Activated CD4-positive, alpha-beta memory T cell treated with anti-CD3 and anti-CD28 coated beads for 36 hours (primary cell): ENCODE data around the gene IFNAR1. TPM values are rescaled to one million over a fixed set of nuclear protein-coding genes. Genes with fewer than 3 reads are reported as not detected.

ENCODE experiments used
- CTCF ChIA-PET: fragments of 350-600 bp; sonication (Branson Sonifier 250); formaldehyde crosslinking; loops from one replicate; lab custom pipeline; 2021; ENCODE audit warnings: antibody characterized with exemption, inconsistent platforms; lab: Charles Lee
- POLR2A ChIA-PET: fragments of 350-600 bp; sonication (Branson Sonifier 250); formaldehyde crosslinking; loops from one replicate; lab custom pipeline; 2021; ENCODE audit warnings: antibody characterized with exemption; lab: Charles Lee
- DNase-seq: peaks from one replicate; pipeline ENCODE4 v3.0.0-alpha.2; 2020
- H3K27ac Mint-ChIP-seq: one replicate; pipeline ENCODE4 v1.8.0; 2021; ENCODE audit warnings: mixed read lengths
- H3K27me3 Mint-ChIP-seq: one replicate; pipeline ENCODE4 v1.8.0; 2021; ENCODE audit warnings: mixed read lengths
- H3K36me3 Mint-ChIP-seq: one replicate; pipeline ENCODE4 v1.8.0; 2021; ENCODE audit warnings: mixed read lengths
- H3K4me1 Mint-ChIP-seq: one replicate; pipeline ENCODE4 v1.8.0; 2021; ENCODE audit warnings: low read depth, mixed read lengths
- H3K4me3 Mint-ChIP-seq: one replicate; pipeline ENCODE4 v1.8.0; 2021; ENCODE audit warnings: mild to moderate bottlenecking, mixed read lengths
- H3K9me3 Mint-ChIP-seq: one replicate; pipeline ENCODE4 v1.8.0; 2021; ENCODE audit warnings: mixed read lengths
- intact Hi-C: fragments of 100-400 bp; cut with micrococcal nuclease; formaldehyde crosslinking; loops from one replicate; pipeline ENCODE4 v1.15.1; 2023
- total RNA-seq, 2 experiments: library from RNA; stranded (reverse); gene quantifications; one replicate each; pipeline ENCODE4 v1.2.3, GENCODE V29; 2021

IFNAR1 gene
- 10 to 100 TPM; 28.0 to 32.0 TPM for total RNA-seq

DNA sequence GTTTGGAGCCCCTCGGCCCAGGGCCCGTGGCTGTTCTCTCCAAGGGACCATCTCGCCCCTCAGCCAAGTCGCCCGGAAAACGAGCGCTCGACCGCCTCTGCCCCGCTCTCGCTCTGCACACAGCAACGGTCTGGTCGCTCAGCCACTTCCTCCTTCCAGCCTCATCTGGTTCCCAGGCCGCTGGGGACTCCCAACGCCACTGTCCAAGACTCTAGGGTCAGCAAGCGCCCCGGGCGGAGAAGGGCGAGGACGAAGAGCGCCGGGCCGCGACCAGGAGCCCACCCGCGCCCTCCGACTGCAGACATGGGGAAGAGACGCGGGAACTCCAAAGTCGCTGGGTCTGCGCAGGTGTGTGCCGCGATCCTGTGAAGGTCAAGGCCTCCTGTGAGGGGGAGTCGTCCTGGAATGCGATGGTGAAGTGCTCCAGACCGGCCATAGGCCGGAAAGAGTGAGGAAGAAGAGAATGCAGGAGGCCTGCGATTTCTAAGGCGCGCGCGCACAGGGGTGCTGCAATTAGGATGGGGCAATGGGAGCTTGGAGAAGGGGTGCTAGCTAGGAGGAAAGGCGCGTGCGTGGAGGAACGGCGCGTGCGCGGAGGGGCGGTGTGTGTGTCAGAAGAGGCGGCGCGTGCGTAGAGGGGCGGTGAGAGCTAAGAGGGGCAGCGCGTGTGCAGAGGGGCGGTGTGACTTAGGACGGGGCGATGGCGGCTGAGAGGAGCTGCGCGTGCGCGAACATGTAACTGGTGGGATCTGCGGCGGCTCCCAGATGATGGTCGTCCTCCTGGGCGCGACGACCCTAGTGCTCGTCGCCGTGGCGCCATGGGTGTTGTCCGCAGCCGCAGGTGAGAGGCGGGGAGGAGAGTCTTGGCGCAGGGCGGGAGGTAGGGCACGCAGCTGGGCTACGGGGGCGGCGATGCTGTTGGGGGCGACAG lies at the start of gene IFNAR1:
TSS of gene IFNAR1 (plus strand) at position 680 of the 931 bp plus-strand sequence. CDS start at position 766, 86 bp downstream.
- Mint-ChIP-seq H3K27ac (no peak within 1 kb of the TSS), H3K4me1 (peaks cover 26% of the 10 kb centered on the region), H3K9me3 (no peaks in the 10 kb centered on the region), H3K4me3 (no peak within 1 kb of the TSS), H3K27me3 (no peaks in the 10 kb centered on the region), H3K36me3 (no peaks in the 10 kb centered on the region)
- POLR2A ChIA-PET = interaction anchor here (0.7 to 2.0 kb wide), 14 partner anchors 23 to 155 kb away, joined by 3 to 9 read pairs (median 4); partner anchors contain the start of genes IL10RB and TMEM50B
- DNase-seq = peak; percentile 99
- intact Hi-C loops = loop anchor here (1.0 to 5.0 kb wide), 6 partner anchors 38 to 218 kb away; partner anchors contain the start of genes GART, SON and TMEM50B
- CTCF ChIA-PET = interaction anchor here (0.7 to 1.6 kb wide), 11 partner anchors 10 to 281 kb away, joined by 3 to 16 read pairs (median 4); no protein-coding TSS in a partner anchor

DNA sequence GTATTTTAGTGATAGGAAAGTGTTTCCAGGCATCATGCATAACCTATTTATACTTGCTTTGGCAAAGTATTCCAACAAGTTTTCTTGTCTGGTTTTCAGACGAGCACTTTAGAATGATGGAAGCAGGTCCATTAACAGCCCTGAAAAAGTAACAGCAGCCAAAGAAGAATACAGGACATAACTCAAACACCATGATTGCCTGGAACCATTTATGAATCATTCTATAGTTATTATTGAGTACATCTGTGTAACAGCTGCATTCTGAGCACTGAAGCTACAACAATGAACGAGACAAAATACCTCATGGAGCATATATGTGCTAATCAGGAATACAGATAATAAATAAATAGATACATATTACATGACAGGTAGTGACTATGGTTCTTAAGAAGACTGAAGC lies 46.0 kb upstream of the IFNAR1 start:
- intact Hi-C loops = no loop called here
- Mint-ChIP-seq H3K27ac (no peak overlapping the region), H3K4me3 (no peak overlapping the region), H3K9me3 (peaks cover 3% of the 10 kb centered on the region), H3K4me1 (peaks cover 2% of the 10 kb centered on the region), H3K27me3 (no peaks in the 10 kb centered on the region), H3K36me3 (peaks cover 49% of the 10 kb centered on the region)
- no peak for DNase-seq
- ChIA-PET POLR2A (no interaction called here), CTCF (interaction anchor here (0.7 to 1.5 kb wide), 2 partner anchors 81 to 338 kb away, joined by 4 to 5 read pairs; no protein-coding TSS in a partner anchor)

DNA sequence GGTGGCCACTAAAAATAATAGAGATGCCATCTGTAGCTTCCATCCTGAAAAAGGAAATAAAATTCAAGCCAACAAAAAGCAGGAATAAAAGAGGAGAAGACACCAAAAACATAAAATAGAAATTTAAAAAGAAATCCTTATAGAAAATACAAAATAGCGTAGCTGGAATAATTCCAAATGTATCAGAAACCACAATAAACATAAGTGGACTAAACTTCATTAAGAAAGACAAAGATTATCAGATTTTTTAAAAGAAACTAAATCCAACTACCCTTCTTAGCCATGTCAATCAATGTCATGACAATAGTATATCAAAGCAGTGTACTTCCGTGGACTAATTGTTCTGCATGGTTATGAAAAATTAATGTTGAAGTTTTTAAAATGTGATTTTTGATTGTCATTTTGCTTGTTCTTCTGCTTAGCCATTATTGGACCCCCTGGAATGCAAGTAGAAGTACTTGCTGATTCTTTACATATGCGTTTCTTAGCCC lies 45.4 kb upstream of the IFNAR1 start:
- Mint-ChIP-seq H3K27ac (no peak overlapping the region), H3K4me1 (no peaks in the 10 kb centered on the region), H3K9me3 (peaks cover 3% of the 10 kb centered on the region), H3K4me3 (no peak overlapping the region), H3K36me3 (peaks cover 52% of the 10 kb centered on the region), H3K27me3 (no peaks in the 10 kb centered on the region)
- POLR2A ChIA-PET = no interaction called here
- CTCF ChIA-PET = interaction anchor here (0.5 to 1.5 kb wide), 2 partner anchors 11 to 82 kb away, joined by 3 to 5 read pairs; no protein-coding TSS in a partner anchor
- intact Hi-C loops = no loop called here
- DNase-seq = no peak

DNA sequence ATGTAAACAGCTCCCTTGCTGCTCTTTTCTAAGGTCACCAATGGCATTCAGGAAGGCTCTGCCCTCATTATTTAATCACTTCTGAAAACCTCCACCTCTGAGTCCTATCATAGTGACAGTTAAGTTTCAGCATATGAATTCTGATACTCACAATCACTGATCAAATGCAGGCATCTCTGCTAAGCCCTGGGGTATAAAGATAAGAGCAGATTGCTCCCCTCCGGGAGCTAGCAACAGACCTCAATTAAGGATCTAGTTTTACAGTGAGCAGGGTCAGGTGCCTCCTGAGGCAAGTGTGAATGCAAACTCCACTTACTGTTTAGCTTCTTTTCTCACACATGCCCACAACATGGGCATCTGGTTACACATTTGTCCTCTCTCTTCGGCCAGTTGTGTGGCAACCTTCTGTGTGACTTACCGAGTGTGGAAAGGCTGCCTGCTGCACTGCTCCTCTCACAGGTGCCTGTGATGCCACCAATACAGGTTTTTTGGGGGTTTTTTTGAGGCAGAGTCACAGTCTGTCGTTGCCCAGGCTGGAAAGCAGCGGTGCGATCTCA lies 43.6 kb upstream of the IFNAR1 start:
- ChIA-PET POLR2A (no interaction called here), CTCF (no interaction called here)
- peaks cover 57% of the 10 kb centered on the region for H3K36me3 Mint-ChIP-seq
- H3K4me3 Mint-ChIP-seq = no peak overlapping the region
- peaks cover 3% of the 10 kb centered on the region for H3K9me3 Mint-ChIP-seq
- DNase-seq = no peak
- H3K27ac Mint-ChIP-seq = no peak overlapping the region
- no peaks in the 10 kb centered on the region for H3K4me1 Mint-ChIP-seq
- intact Hi-C loops = no loop called here
- no peaks in the 10 kb centered on the region for H3K27me3 Mint-ChIP-seq

DNA sequence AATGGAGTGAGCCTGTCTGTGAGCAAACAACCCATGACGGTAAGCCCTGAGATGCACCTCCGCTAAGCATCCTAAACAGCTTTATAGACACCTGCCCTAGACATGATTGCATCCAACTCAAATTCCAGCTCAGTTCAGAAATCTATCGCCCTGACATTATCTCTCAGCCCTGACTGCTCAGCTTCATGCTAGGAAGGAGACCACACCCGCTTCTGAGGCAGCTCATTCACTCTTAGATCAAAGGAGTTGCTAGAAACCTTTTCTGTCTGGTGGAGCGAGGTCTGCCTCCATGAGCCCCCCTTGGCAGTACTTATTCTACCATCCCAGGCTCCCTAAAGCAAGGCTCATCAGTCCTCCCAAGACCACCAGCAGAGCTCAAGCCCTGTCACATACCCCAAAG lies 41.6 kb upstream of the IFNAR1 start:
- no peak overlapping the region for H3K4me3 Mint-ChIP-seq
- DNase-seq = no peak
- H3K36me3 Mint-ChIP-seq = peaks cover 50% of the 10 kb centered on the region
- H3K27ac Mint-ChIP-seq = no peak overlapping the region
- ChIA-PET CTCF (interaction anchor here (1.0 to 1.2 kb wide), 2 partner anchors 79 to 86 kb away, joined by 3 to 4 read pairs; no protein-coding TSS in a partner anchor), POLR2A (interaction anchor here (1.0 kb wide), 1 partner anchor 48 kb away, joined by 3 read pairs; no protein-coding TSS in a partner anchor)
- intact Hi-C loops = no loop called here
- H3K4me1 Mint-ChIP-seq = no peaks in the 10 kb centered on the region
- peaks cover 3% of the 10 kb centered on the region for H3K9me3 Mint-ChIP-seq
- no peaks in the 10 kb centered on the region for H3K27me3 Mint-ChIP-seq

DNA sequence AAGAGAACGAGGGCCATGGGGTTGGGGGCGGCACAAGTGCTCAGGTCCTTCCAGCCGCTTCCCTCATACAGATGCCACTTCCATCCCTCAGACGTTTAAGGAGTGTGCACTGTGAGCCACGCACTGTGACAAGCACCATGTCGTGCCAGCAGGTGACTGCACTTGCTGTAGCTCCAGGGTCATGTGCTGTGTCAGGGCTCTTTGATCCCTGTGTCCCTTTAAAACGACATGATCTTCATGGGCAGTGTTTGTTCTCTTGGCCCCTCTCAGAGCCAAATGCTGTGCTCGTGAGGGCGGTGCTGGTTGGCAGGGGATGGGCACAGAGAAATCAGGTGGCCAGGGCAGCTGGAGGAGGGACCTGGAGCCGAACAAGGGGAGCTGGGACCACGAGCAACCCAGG lies 38.7 kb upstream of the IFNAR1 start:
- Mint-ChIP-seq H3K9me3 (no peaks in the 10 kb centered on the region), H3K27ac (no peak overlapping the region), H3K4me1 (no peaks in the 10 kb centered on the region), H3K4me3 (no peak overlapping the region), H3K27me3 (no peaks in the 10 kb centered on the region), H3K36me3 (peaks cover 33% of the 10 kb centered on the region)
- ChIA-PET POLR2A (no interaction called here), CTCF (interaction anchor here (1.3 kb wide), 1 partner anchor 74 kb away, joined by 3 read pairs; no protein-coding TSS in a partner anchor)
- DNase-seq = no peak
- intact Hi-C loops = no loop called here

DNA sequence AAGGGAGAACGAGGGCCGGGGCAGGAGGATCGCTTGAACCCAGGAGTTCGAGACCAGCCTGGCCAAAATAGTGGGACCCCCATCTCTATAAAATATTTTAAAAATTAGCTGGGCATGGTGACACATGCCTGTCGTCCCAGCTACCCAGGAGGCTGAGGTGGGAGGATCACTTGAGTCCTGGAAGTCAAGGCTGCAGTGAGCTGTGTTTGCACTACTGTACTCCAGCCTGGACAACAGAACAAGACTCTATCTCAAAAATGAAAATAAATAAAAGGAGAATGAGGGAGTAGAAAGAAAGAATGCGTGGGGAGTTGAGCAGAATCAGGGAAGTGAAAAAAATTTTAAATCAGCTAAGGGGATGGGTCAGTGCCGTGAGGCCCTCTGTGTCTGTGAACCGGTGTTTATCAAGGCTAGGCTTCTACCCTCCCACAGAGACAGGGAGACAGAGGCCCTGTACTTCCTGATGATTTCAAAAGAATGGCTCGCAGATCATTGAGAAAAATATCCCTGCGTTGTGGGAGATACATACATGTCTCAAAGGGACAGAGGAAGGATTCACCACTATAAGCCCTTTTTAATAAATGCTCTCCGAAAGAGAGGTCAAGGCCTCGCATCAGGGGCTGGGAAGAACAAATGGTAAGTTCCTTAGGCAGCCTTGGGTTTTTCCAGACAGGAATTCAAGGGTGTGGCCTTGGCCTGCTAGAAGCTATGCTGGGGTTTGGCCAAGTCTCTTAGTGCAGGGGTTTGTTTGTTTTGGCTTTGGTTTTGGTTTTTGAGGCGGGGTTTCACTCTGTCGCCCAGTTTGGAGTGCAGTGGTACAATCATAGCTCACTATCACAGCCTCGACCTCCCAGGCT lies 37.9 kb upstream of the IFNAR1 start:
- DNase-seq = no peak
- Mint-ChIP-seq H3K4me3 (no peak overlapping the region), H3K9me3 (no peaks in the 10 kb centered on the region), H3K4me1 (no peaks in the 10 kb centered on the region), H3K27ac (no peak overlapping the region), H3K36me3 (peaks cover 34% of the 10 kb centered on the region), H3K27me3 (no peaks in the 10 kb centered on the region)
- ChIA-PET CTCF (interaction anchor here (1.0 to 1.3 kb wide), 2 partner anchors 74 to 90 kb away, joined by 3 read pairs; no protein-coding TSS in a partner anchor), POLR2A (no interaction called here)
- intact Hi-C loops = no loop called here

DNA sequence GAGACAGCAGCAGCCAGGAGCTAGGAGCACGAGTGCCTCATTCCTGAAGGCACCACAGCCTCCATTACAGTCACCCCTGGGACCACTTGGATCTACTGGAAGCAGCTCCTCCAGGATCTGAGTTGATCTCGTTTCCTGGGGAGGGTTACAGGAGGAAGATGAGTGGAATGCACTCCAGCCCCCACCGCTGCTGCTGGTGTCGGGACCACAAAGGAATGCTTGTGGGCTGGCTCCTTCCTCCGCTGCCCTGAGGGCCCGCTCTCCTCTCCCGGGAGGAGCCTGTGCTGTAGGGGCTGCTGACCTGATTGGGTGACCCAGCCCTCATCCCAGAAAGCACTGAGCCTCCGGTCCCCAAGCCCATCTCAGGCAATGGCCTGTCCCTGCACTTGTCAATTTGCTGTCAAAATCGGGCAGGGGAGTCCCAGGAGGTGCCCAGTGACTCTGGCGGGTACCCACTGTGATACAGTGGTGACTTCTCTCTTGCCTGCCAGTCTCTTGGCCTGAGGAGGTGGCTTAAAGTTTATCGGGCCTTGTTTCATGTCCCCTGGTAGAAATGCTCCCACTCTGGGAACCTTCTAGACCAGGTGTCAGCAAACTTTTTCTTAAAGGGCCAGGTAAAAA lies 35.5 kb upstream of the IFNAR1 start:
- H3K9me3 Mint-ChIP-seq = no peaks in the 10 kb centered on the region
- H3K27ac Mint-ChIP-seq = no peak overlapping the region
- intact Hi-C loops = no loop called here
- POLR2A ChIA-PET = no interaction called here
- no peak overlapping the region for H3K4me3 Mint-ChIP-seq
- no peak for DNase-seq
- CTCF ChIA-PET = no interaction called here
- peaks cover 13% of the 10 kb centered on the region for H3K4me1 Mint-ChIP-seq
- no peaks in the 10 kb centered on the region for H3K27me3 Mint-ChIP-seq
- peaks cover 34% of the 10 kb centered on the region for H3K36me3 Mint-ChIP-seq

DNA sequence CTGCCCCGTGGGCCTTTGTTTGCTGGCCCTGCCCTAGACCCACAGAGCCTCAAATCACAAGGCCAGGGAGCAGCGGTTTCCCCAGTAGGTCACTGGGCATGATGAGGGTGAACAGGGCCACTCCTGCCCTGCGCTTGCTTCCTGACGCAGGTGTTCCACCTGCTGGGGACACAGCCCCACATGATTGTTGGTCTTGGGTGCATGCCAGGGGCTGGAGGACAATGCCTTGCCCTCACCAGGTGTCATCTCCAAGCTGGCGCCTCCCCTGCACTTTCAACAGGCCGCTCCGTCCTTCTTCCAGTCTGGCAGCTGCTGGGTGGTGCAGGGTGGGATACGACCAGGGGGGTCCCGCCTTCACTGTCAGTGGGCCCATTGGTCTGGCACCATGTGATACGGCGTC lies 34.3 kb upstream of the IFNAR1 start:
- no peak overlapping the region for H3K4me3 Mint-ChIP-seq

DNA sequence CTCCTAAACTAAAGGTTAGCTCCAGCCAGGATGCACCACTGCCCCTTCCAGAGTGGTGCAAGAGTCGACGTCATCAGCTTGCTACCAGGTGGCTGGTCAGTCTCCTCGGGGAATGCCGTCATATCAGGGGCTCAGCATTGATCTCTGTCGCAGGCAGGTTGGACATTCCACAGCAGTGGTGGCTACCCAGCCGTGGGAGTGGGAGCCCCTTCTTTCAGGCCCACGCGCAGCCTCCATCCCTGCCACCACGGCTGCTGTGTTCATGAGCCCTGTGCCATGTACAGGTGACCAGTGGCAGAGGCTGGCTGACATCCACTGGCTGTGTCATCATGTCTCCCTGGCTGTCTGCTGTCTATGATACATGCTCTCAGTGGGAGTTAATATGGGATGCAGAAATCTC lies 33.1 kb upstream of the IFNAR1 start:
- POLR2A ChIA-PET = no interaction called here
- Mint-ChIP-seq H3K4me3 (no peak overlapping the region), H3K36me3 (peaks cover 30% of the 10 kb centered on the region), H3K27ac (no peak overlapping the region), H3K27me3 (no peaks in the 10 kb centered on the region), H3K4me1 (peaks cover 13% of the 10 kb centered on the region), H3K9me3 (no peaks in the 10 kb centered on the region)
- intact Hi-C loops = no loop called here
- CTCF ChIA-PET = no interaction called here
- no peak for DNase-seq

More for the DNA sequence above, 34.3 kb upstream of the IFNAR1 start:
- H3K27ac Mint-ChIP-seq = no peak overlapping the region
- H3K9me3 Mint-ChIP-seq = no peaks in the 10 kb centered on the region
- H3K4me1 Mint-ChIP-seq = peaks cover 13% of the 10 kb centered on the region
- CTCF ChIA-PET = no interaction called here
- H3K36me3 Mint-ChIP-seq = peaks cover 32% of the 10 kb centered on the region
- no peak for DNase-seq
- POLR2A ChIA-PET = no interaction called here
- intact Hi-C loops = no loop called here
- H3K27me3 Mint-ChIP-seq = no peaks in the 10 kb centered on the region

DNA sequence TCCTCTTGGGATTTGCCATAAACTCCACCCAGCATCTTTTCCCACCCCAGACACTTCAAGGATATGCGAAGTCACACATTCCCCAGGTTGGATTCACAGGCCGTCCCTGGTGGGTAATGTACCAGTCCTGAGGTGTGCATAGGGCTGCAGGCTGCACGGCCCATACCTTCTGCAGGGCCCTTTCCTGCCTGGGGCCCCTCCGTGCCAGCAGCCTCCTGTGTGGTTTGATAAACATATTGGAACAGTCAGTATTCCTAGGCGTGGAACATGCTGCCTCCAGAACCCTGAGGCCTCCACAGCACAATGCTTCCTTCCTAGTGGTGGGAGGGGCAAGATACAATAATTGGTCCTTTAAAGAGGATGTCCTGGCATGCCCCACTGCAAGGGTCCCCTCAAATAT lies 32.0 kb upstream of the IFNAR1 start:
- Mint-ChIP-seq H3K27me3 (no peaks in the 10 kb centered on the region), H3K4me1 (peaks cover 15% of the 10 kb centered on the region), H3K27ac (no peak overlapping the region), H3K9me3 (no peaks in the 10 kb centered on the region), H3K4me3 (no peak overlapping the region), H3K36me3 (peaks cover 30% of the 10 kb centered on the region)
- POLR2A ChIA-PET = no interaction called here
- CTCF ChIA-PET = no interaction called here
- intact Hi-C loops = no loop called here
- no peak for DNase-seq
